MM.1S (cell line): ENCODE data around the gene VWC2.
"Not testable (repeated sequence)": the region's sequence is repeated elsewhere in the genome, so short reads cannot be mapped to it uniquely, and the experiment has no call there.

Experiments used
- DNase-seq: peaks from one replicate; pipeline ENCODE4 v3.0.0-alpha.2; 2015
- H2AFZ ChIP-seq: fragments of 300-600 bp; sonication (generic); 2 replicates; pipeline ENCODE4 v1.6.0; 2016; ENCODE audit warnings: antibody characterized with exemption, low read length
- H3F3A ChIP-seq: fragments of 300-600 bp; sonication (generic); 2 replicates; pipeline ENCODE4 v1.6.1; 2016; ENCODE audit warnings: mild to moderate bottlenecking, antibody characterized with exemption, low read length, moderate library complexity, mixed read lengths; ENCODE audit not compliant: insufficient read depth
- H3K27ac ChIP-seq: fragments of 300-600 bp; sonication (generic); 2 replicates; pipeline ENCODE4 v1.5.1; 2016; ENCODE audit warnings: mild to moderate bottlenecking, low read length
- H3K27me3 ChIP-seq: fragments of 300-600 bp; sonication (generic); replicated peaks from 2 replicates; pipeline ENCODE4 v1.6.0; 2016; ENCODE audit warnings: low read length; ENCODE audit not compliant: insufficient read depth
- H3K36me3 ChIP-seq: fragments of 300-600 bp; sonication (generic); replicated peaks from 2 replicates; pipeline ENCODE4 v1.6.1; 2016; ENCODE audit warnings: mild to moderate bottlenecking, low read length, mixed read lengths; ENCODE audit not compliant: insufficient read depth
- H3K4me1 ChIP-seq: fragments of 300-600 bp; sonication (generic); 2 replicates; pipeline ENCODE4 v1.6.1; 2016; ENCODE audit warnings: low read length, mixed read lengths
- H3K4me2 ChIP-seq: fragments of 300-600 bp; sonication (generic); 2 replicates; pipeline ENCODE4 v1.6.0; 2016; ENCODE audit warnings: low read depth, low read length
- H3K4me3 ChIP-seq: fragments of 300-600 bp; sonication (generic); 2 replicates; pipeline ENCODE4 v1.5.1; 2016; ENCODE audit warnings: low read length, mixed read lengths
- H3K79me2 ChIP-seq: fragments of 300-600 bp; sonication (generic); 2 replicates; pipeline ENCODE4 v1.6.1; 2016; ENCODE audit warnings: mixed run types, low read length, mixed read lengths
- H3K9ac ChIP-seq: fragments of 300-600 bp; sonication (generic); 2 replicates; pipeline ENCODE4 v1.6.1; 2016; ENCODE audit warnings: low read length, mixed read lengths
- H3K9me2 ChIP-seq: fragments of 300-600 bp; sonication (generic); replicated peaks from 2 replicates; pipeline ENCODE4 v1.6.1; 2016; ENCODE audit warnings: mild to moderate bottlenecking, low read length, mixed read lengths; ENCODE audit not compliant: insufficient read depth
- H3K9me3 ChIP-seq: fragments of 300-600 bp; sonication (generic); replicated peaks from 2 replicates; pipeline ENCODE4 v1.6.1; 2016; ENCODE audit warnings: mild to moderate bottlenecking, low read length, mixed read lengths; ENCODE audit not compliant: insufficient read depth
- H4K20me1 ChIP-seq: fragments of 300-600 bp; sonication (generic); 2 replicates; pipeline ENCODE4 v1.6.1; 2016; ENCODE audit warnings: mild to moderate bottlenecking, low read length, moderate library complexity, mixed read lengths; ENCODE audit not compliant: insufficient read depth
- CTCF ChIP-seq: fragments of 300-600 bp; sonication (generic); IDR thresholded peaks from 2 replicates; pipeline ENCODE4 v1.5.1; 2016; ENCODE audit warnings: antibody characterized with exemption, low read length, mixed read lengths
- EZH2 ChIP-seq: fragments of 300-600 bp; sonication (generic); optimal IDR thresholded peaks from 2 replicates; pipeline ENCODE3; 2017; ENCODE audit warnings: low read depth, mild to moderate bottlenecking, antibody characterized with exemption, low read length, mixed read lengths
- EZH2phosphoT487 ChIP-seq: fragments of 300-600 bp; sonication (generic); IDR thresholded peaks from 2 replicates; pipeline ENCODE4 v1.6.1; 2018; ENCODE audit warnings: antibody characterized with exemption, low read length

VWC2 gene

GRCh38 chr7:49845626-49846025 is 72.2 kb downstream of the VWC2 start:
- H3K9me3 ChIP-seq: no peaks in the 10 kb centered on the region
- H3K9me2 ChIP-seq: no peaks in the 10 kb centered on the region
- H3K36me3 ChIP-seq: no peaks in the 10 kb centered on the region
- H2AFZ ChIP-seq: no peak overlapping the region
- no peaks in the 10 kb centered on the region for H3K4me1 ChIP-seq
- no peak for DNase-seq
- no peaks in the 10 kb centered on the region for H4K20me1 ChIP-seq
- H3K4me3 ChIP-seq: no peak overlapping the region
- no peak overlapping the region for H3K4me2 ChIP-seq
- TF ChIP-seq EZH2phosphoT487: no peak
- no peaks in the 10 kb centered on the region for H3K79me2 ChIP-seq
- H3K9ac ChIP-seq: no peak overlapping the region
- no peak overlapping the region for H3K27ac ChIP-seq
- no peaks in the 10 kb centered on the region for H3F3A ChIP-seq
- no peaks in the 10 kb centered on the region for H3K27me3 ChIP-seq

GRCh38 chr7:49848211-49848841 is 74.9 kb downstream of the VWC2 start:
- Histone ChIP-seq H3K27ac (no peak overlapping the region), H3F3A (no peaks in the 10 kb centered on the region), H3K9me3 (no peaks in the 10 kb centered on the region), H3K27me3 (no peaks in the 10 kb centered on the region), H3K4me2 (no peak overlapping the region), H3K79me2 (no peaks in the 10 kb centered on the region), H3K9ac (no peak overlapping the region), H3K9me2 (no peaks in the 10 kb centered on the region), H3K36me3 (no peaks in the 10 kb centered on the region), H4K20me1 (no peaks in the 10 kb centered on the region), H2AFZ (no peak overlapping the region), H3K4me3 (no peak overlapping the region), H3K4me1 (no peaks in the 10 kb centered on the region)
- TF ChIP-seq EZH2 (no peak), CTCF (no peak), EZH2phosphoT487 (no peak)
- DNase-seq: no peak

GRCh38 chr7:49850921-49851613 is 77.6 kb downstream of the VWC2 start:
- Histone ChIP-seq H3K4me2 (no peak overlapping the region), H2AFZ (no peak overlapping the region), H4K20me1 (no peaks in the 10 kb centered on the region), H3F3A (no peaks in the 10 kb centered on the region), H3K27ac (no peak overlapping the region), H3K9me3 (no peaks in the 10 kb centered on the region), H3K36me3 (no peaks in the 10 kb centered on the region), H3K9ac (no peak overlapping the region), H3K4me3 (no peak overlapping the region), H3K9me2 (no peaks in the 10 kb centered on the region), H3K27me3 (no peaks in the 10 kb centered on the region), H3K79me2 (no peaks in the 10 kb centered on the region), H3K4me1 (no peaks in the 10 kb centered on the region)
- DNase-seq: no peak
- no peak for TF ChIP-seq EZH2phosphoT487
- TF ChIP-seq EZH2: no peak
- no peak for TF ChIP-seq CTCF

GRCh38 chr7:49851614-49851934 is 78.1 kb downstream of the VWC2 start:
- not testable (repeated sequence) for H3K27ac ChIP-seq, H3K79me2 ChIP-seq, DNase-seq, H4K20me1 ChIP-seq, H3F3A ChIP-seq, H3K4me1 ChIP-seq, H3K36me3 ChIP-seq, H3K4me3 ChIP-seq, H3K9ac ChIP-seq, H3K9me3 ChIP-seq, H3K9me2 ChIP-seq, H3K4me2 ChIP-seq, H3K27me3 ChIP-seq, H2AFZ ChIP-seq
